GM18520 (cell line): Measurements from ENCODE around the gene TPO.
"Not testable (repeated sequence)": the region's sequence is repeated elsewhere in the genome, so short reads cannot be mapped to it uniquely, and the experiment has no call there.

Experiments used
- ATAC-seq: cut with Tn5 transposase; IDR thresholded peaks from one replicate; pipeline ENCODE4 v1.9.1; 2021; ENCODE audit not compliant: unreplicated experiment

Gene TPO

DNA sequence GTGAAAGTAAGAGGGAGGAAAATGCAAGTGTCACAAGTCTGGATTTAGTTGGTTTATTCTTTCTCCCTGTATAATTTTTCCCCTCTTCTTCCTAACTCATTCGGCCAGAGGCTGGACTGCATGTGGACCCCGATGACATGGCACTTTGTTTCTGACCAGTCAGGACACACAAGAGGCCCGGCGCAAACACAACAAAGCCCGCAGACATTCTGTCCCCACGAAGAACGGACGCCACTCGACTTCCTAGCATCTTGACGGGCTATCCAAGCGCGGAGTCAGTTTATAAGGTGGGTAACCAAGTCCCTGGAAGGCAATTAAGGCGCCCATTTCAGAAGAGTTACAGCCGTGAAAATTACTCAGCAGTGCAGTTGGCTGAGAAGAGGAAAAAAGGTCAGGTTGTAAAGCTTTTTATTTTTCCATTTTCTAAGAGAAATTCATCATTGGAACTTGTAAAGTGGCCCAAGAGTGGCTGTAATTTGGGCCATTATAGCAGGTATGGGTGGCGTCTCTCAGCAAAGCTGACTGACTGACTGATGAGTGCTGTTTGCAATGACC, at the start of gene TPO:
Gene TPO, plus strand, starts transcription at position 308 of the 555 bp plus-strand sequence. CDS start 946 bp downstream, outside the sequence.
- ATAC-seq, result no peak

- ATAC-seq, result no peak
These were observed 46.6 kb upstream of the TPO start for GRCh38 chr2:1366546-1367134.

DNA sequence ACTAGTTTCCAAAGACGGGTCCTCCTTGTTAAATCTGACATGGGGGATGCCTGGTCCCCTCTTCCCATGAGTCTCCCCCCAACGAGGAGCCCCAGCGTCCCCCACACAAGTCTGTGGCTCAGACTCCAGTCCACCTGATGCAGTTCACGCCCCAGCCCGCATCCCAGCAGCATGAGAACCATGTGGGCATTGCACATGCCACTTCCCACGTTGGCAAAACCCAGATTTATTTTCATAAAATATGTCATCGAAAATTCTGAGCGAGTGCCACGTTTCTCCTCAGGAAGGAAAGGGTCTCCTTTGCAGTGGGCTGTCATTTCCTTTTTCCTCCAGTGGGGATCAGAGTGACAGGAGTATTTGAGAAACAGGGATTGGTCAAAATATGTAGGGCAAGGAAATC, 45.7 kb upstream of the TPO start:
- no peak for ATAC-seq

- ATAC-seq, result no peak
These were observed 43.4 kb upstream of the TPO start for GRCh38 chr2:1369905-1370304.

GRCh38 chr2:1370461-1370860, 42.8 kb upstream of the TPO start:
- no peak for ATAC-seq

DNA sequence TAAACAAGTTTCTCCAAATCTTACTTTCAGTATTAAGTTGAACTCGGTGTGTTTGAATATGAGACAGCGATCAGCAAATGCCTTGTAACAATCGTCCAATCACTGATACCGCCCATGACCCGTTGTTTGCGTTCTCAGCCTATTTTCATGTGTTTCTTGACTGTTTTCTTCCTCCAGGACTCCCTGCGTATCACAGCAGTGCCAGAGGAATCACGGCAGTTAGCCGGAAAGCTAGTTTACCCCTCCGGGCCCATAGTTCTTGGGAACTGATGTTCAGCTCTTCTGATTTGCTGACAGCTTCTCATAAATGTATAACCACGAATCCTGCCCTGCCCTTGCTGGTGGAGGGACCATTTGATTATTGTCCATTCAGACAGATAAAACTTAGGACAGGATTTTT, 42.2 kb upstream of the TPO start:
- ATAC-seq, result no peak

GRCh38 chr2:1373830-1374229, 39.4 kb upstream of the TPO start:
- ATAC-seq, result no peak

DNA sequence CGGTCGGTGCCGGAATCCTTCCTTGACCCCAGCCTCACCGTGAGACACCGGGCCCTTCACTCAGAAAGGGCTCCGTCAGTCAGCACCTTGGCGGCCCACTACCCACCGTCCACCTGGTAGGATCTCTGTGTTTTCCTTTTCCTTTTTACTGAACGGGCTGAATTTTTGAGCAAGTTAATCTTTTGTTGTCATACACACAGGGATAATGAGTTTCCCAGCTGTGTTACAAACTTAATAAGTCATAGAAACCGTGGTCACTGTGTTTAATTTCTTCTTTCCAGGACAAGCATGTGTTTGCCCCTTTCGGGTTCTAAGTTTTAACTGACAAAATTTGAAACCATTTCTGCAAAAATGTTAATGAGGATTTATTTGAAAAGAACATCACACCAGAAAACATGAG, 39.0 kb upstream of the TPO start:
- no peak for ATAC-seq

GRCh38 chr2:1375794-1376193, 37.5 kb upstream of the TPO start:
- ATAC-seq, result no peak

DNA sequence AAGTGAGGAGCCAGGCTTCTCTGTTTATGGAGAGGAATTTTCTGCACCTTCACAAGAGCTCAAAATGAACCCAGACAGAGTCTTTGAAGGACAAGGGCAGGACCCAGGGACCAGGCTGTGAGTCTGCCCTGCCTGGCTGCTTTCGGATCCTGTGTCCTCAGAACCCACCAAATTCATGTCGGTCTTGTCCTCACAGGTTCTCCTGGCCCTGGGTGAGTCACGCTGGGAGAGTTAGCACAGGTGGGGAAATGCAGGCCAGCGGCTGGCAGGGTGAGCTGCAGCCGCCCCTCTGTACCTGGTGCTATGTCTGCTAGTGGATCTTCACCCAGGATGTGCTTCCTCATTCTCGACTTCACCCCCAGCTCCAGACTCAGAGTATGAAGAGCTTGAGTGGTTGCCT, 35.8 kb upstream of the TPO start:
- ATAC-seq, result no peak

DNA sequence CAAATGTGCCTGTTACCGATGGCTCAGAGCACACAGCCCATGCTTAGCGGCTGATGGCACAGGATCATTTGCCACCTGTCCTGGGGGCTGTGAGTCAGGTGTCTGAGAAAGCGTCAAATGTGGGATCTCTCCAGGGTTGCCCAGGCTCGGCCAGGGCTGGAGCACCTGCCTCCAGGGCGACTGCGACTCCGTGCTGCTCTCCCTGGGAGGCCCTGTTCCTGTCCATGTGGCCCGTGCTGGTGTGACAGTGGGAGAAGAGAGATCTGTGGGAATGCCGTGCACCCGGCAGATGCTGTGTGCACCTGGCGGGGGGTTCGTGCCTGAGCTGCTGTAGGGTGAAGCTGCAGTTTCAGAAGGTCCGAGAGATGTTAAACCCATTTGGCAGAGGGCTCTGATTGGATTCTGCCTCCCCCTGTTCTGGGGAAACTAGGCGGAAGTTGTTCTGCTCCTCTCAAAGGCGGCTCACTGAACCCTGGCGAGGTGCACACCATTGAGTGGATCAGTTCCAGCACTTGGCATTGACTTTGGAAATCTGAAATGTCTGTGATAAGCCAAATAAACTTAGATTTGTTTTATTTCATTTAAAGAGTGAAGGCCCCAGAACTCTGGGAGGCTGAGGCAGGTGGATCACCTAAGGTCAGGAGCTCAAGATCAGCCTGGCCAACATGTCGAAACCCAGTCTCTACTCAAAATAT, 34.7 kb upstream of the TPO start:
- no peak for ATAC-seq

GRCh38 chr2:1381644-1382043, 31.6 kb upstream of the TPO start:
- no peak for ATAC-seq

- not testable (repeated sequence) for ATAC-seq
These were observed 25.1 kb upstream of the TPO start for GRCh38 chr2:1387954-1388725.

DNA sequence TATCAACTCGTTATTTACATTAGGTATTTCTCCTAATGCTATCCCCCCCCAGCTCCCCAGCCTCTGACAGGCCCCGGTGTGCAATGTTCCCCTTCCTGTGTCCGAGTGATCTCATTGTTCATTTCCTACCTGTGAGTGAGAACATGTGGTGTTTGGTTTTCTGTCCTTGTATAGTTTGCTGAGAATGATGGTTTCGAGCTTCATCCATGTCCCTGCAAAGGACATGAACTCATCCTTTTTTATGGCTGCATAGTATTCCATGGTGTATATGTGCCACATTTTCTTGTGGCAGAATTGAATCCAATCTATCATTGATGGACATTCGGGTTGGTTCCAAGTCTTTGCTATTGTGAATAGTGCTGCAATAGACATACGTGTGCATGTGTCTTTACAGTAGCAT, 23.1 kb upstream of the TPO start:
- ATAC-seq, result not testable (repeated sequence)

DNA sequence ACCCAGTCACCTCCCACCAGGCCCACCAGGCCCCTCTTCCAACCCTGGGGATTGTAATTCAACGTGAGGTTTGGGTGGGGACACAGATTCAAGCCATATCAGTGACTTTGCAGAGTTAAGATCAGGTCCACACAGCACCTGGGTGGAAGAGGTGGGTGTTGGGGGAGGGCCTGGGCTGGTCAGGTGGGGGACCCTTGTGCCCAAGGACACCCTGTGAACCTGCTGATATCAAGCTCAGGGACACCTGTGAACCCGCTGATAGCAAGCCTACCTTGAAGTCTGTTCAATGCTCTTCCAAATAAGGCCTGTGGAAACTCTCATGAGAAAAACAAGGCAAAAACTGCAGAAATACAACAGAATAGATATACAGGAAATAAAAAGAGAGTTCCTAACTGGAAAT, 19.9 kb upstream of the TPO start:
- no peak for ATAC-seq

- ATAC-seq, result no peak
These were observed 18.4 kb upstream of the TPO start for GRCh38 chr2:1394709-1395408.

GRCh38 chr2:1397350-1397749, 15.9 kb upstream of the TPO start:
- no peak for ATAC-seq

DNA sequence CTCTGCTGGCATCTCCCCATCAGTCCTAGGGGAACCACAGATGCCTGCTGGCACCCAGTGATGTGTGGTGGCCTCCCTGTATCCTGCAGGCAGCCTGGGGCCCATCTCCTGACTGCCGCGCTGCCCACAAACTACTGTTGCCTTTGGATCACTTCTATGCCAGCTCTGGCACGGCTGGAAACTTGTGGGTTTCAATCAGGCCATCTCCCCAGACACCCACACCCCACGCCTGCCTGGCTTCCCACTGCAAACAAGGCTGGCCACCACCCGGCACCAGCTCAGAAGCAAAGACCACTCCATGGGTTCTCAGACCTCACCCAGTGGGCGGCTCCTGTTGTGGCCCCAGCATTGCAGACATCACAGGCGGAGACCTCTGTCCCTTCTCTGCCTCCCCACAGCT, 15.1 kb upstream of the TPO start:
- no peak for ATAC-seq

- ATAC-seq, result no peak
These were observed 12.1 kb upstream of the TPO start for GRCh38 chr2:1400943-1401735.

GRCh38 chr2:1402064-1402463, 11.2 kb upstream of the TPO start:
- no peak for ATAC-seq

DNA sequence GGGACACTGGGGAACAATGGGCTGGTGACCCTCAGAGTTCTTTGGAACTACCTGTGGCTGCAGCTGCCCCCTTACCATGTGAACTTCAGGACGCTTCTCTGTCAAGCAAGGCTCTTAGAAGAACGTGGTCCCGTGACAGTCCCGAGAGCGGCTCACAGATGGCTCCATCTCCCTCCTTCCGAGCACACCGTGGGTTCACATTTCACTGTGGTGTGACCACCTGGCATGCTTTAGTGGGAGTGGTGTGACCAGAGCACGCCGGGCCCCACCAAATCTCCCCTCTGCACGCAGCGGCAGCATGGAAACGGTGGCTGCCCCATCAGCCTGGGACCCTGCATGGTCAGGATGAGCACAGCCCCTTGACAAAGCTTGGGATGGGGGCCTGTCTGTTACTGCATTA, 9.7 kb upstream of the TPO start:
- no peak for ATAC-seq
